ENCODE data around the gene FRG2C.
"Not testable (repeated sequence)": the region's sequence is repeated elsewhere in the genome, so short reads cannot be mapped to it uniquely, and the experiment has no call there.

Gene FRG2C

GRCh38 chr3:75664028-75664427 lies at the start of gene FRG2C:
TSS of gene FRG2C (plus strand) at chr3:75664328. CDS start at chr3:75664380, 52 bp downstream.
- DNase-seq (ENCODE audit: low spot score) = not testable (repeated sequence)

GRCh38 chr3:75618666-75619305 lies 45.3 kb upstream of the FRG2C start:
- not testable (repeated sequence) for DNase-seq (ENCODE audit: low spot score)

- not testable (repeated sequence) for DNase-seq (ENCODE audit: low spot score)
These were observed 44.6 kb upstream of the FRG2C start for GRCh38 chr3:75619481-75620031.

- DNase-seq (ENCODE audit: low spot score) = peak; percentile 2
These were observed 42.4 kb upstream of the FRG2C start for GRCh38 chr3:75621772-75622171.

- DNase-seq (ENCODE audit: low spot score) = not testable (repeated sequence)
These were observed 40.5 kb upstream of the FRG2C start for GRCh38 chr3:75623656-75624055.

- not testable (repeated sequence) for DNase-seq (ENCODE audit: low spot score)
These were observed 33.1 kb upstream of the FRG2C start for GRCh38 chr3:75630887-75631535.

GRCh38 chr3:75631541-75631940 lies 32.6 kb upstream of the FRG2C start:
- no peak for DNase-seq (ENCODE audit: low spot score)

- DNase-seq (ENCODE audit: low spot score) = not testable (repeated sequence)
These were observed 25.2 kb upstream of the FRG2C start for GRCh38 chr3:75638947-75639346.

- not testable (repeated sequence) for DNase-seq (ENCODE audit: low spot score)
These were observed 23.0 kb upstream of the FRG2C start for GRCh38 chr3:75641107-75641517.

- peak; percentile 49 for DNase-seq (ENCODE audit: low spot score)
These were observed 20.9 kb upstream of the FRG2C start for GRCh38 chr3:75643031-75643800.

- not testable (repeated sequence) for DNase-seq (ENCODE audit: low spot score)
These were observed 18.6 kb upstream of the FRG2C start for GRCh38 chr3:75645548-75645947.

GRCh38 chr3:75650191-75650590 lies 13.9 kb upstream of the FRG2C start:
- no peak for DNase-seq (ENCODE audit: low spot score)

GRCh38 chr3:75655101-75655904 lies 8.8 kb upstream of the FRG2C start:
- not testable (repeated sequence) for DNase-seq (ENCODE audit: low spot score)

GRCh38 chr3:75655956-75656355 lies 8.2 kb upstream of the FRG2C start:
- not testable (repeated sequence) for DNase-seq (ENCODE audit: low spot score)

- not testable (repeated sequence) for DNase-seq (ENCODE audit: low spot score)
These were observed 5.6 kb upstream of the FRG2C start for GRCh38 chr3:75658411-75659107.

GRCh38 chr3:75659108-75659433 lies 5.1 kb upstream of the FRG2C start:
- DNase-seq (ENCODE audit: low spot score) = not testable (repeated sequence)

GRCh38 chr3:75665626-75666025 lies 1.5 kb downstream of the FRG2C start:
- not testable (repeated sequence) for DNase-seq (ENCODE audit: low spot score)

- not testable (repeated sequence) for DNase-seq (ENCODE audit: low spot score)
These were observed 3.9 kb downstream of the FRG2C start for GRCh38 chr3:75667757-75668701.

- DNase-seq (ENCODE audit: low spot score) = not testable (repeated sequence)
These were observed 4.7 kb downstream of the FRG2C start for GRCh38 chr3:75668759-75669347.

All from NAMALWA (cell line).